ENCODE results near the gene CHST15.

The CHST15 gene

GRCh38 chr10:124003871-124004662, 89.3 kb downstream of the CHST15 start:
- no peaks in the 10 kb centered on the region for H3K79me2 ChIP-seq (ENCODE audit: insufficient read depth, low read length)
- no peak overlapping the region for H2AFZ ChIP-seq (ENCODE audit: low read length)
- no peaks in the 10 kb centered on the region for H3K9me3 ChIP-seq (ENCODE audit: insufficient read depth, low read depth, low read length)
- H3K9ac ChIP-seq (ENCODE audit: low read depth, low read length, poor library complexity, severe bottlenecking): no peak overlapping the region
- no peaks in the 10 kb centered on the region for H3K4me1 ChIP-seq (ENCODE audit: insufficient read depth, low read length, poor library complexity, severe bottlenecking)
- no peaks in the 10 kb centered on the region for H3F3A ChIP-seq (ENCODE audit: low read depth)
- no peak overlapping the region for H3K4me2 ChIP-seq (ENCODE audit: low read depth, low read length, poor library complexity, severe bottlenecking)
- no peak overlapping the region for H3K4me3 ChIP-seq (ENCODE audit: low read length, poor library complexity, severe bottlenecking)
- no peaks in the 10 kb centered on the region for H3K36me3 ChIP-seq (ENCODE audit: insufficient read depth, low read length)
- no peaks in the 10 kb centered on the region for H3K27me3 ChIP-seq (ENCODE audit: insufficient read depth, low read length, poor library complexity, severe bottlenecking)
- no peaks in the 10 kb centered on the region for H4K20me1 ChIP-seq (ENCODE audit: insufficient read depth, low read length, poor library complexity, severe bottlenecking)
- no peaks in the 10 kb centered on the region for H3K9me2 ChIP-seq (replicated peaks; ENCODE audit: low read depth, low read length)
- TF ChIP-seq EZH2phosphoT487 (IDR thresholded peaks at IDR 0.05; ENCODE audit: borderline replicate concordance) (no peak), CTCF (conservative IDR thresholded peaks at IDR 0.05; ENCODE audit: low read length) (no peak)

GRCh38 chr10:124003481-124003870, 89.9 kb downstream of the CHST15 start:
- Histone ChIP-seq H3K4me1 (ENCODE audit: insufficient read depth, low read length, poor library complexity, severe bottlenecking) (no peaks in the 10 kb centered on the region), H4K20me1 (ENCODE audit: insufficient read depth, low read length, poor library complexity, severe bottlenecking) (no peaks in the 10 kb centered on the region)
- TF ChIP-seq CTCF (conservative IDR thresholded peaks at IDR 0.05; ENCODE audit: low read length) (no peak), EZH2phosphoT487 (IDR thresholded peaks at IDR 0.05; ENCODE audit: borderline replicate concordance) (no peak)

GRCh38 chr10:124003070-124003419, 90.4 kb downstream of the CHST15 start:
- Histone ChIP-seq H3K9me3 (ENCODE audit: insufficient read depth, low read depth, low read length) (no peaks in the 10 kb centered on the region), H3K79me2 (ENCODE audit: insufficient read depth, low read length) (no peaks in the 10 kb centered on the region), H3K9me2 (replicated peaks; ENCODE audit: low read depth, low read length) (no peaks in the 10 kb centered on the region), H2AFZ (ENCODE audit: low read length) (no peak overlapping the region), H3K4me3 (ENCODE audit: low read length, poor library complexity, severe bottlenecking) (no peak overlapping the region), H3K36me3 (ENCODE audit: insufficient read depth, low read length) (no peaks in the 10 kb centered on the region), H4K20me1 (ENCODE audit: insufficient read depth, low read length, poor library complexity, severe bottlenecking) (no peaks in the 10 kb centered on the region), H3K4me1 (ENCODE audit: insufficient read depth, low read length, poor library complexity, severe bottlenecking) (no peaks in the 10 kb centered on the region), H3F3A (ENCODE audit: low read depth) (no peaks in the 10 kb centered on the region), H3K9ac (ENCODE audit: low read depth, low read length, poor library complexity, severe bottlenecking) (no peak overlapping the region), H3K27me3 (ENCODE audit: insufficient read depth, low read length, poor library complexity, severe bottlenecking) (no peaks in the 10 kb centered on the region), H3K4me2 (ENCODE audit: low read depth, low read length, poor library complexity, severe bottlenecking) (no peak overlapping the region)
- no peak for TF ChIP-seq EZH2phosphoT487 (IDR thresholded peaks at IDR 0.05; ENCODE audit: borderline replicate concordance)
- TF ChIP-seq CTCF (conservative IDR thresholded peaks at IDR 0.05; ENCODE audit: low read length): no peak

More at GRCh38 chr10:124003481-124003870, 89.9 kb downstream of the CHST15 start:
- no peaks in the 10 kb centered on the region for H3F3A ChIP-seq (ENCODE audit: low read depth)
- H3K27me3 ChIP-seq (ENCODE audit: insufficient read depth, low read length, poor library complexity, severe bottlenecking): no peaks in the 10 kb centered on the region
- no peaks in the 10 kb centered on the region for H3K9me2 ChIP-seq (replicated peaks; ENCODE audit: low read depth, low read length)
- no peak overlapping the region for H3K4me2 ChIP-seq (ENCODE audit: low read depth, low read length, poor library complexity, severe bottlenecking)
- no peak overlapping the region for H3K9ac ChIP-seq (ENCODE audit: low read depth, low read length, poor library complexity, severe bottlenecking)
- no peak overlapping the region for H2AFZ ChIP-seq (ENCODE audit: low read length)
- no peaks in the 10 kb centered on the region for H3K36me3 ChIP-seq (ENCODE audit: insufficient read depth, low read length)
- no peaks in the 10 kb centered on the region for H3K9me3 ChIP-seq (ENCODE audit: insufficient read depth, low read depth, low read length)
- H3K4me3 ChIP-seq (ENCODE audit: low read length, poor library complexity, severe bottlenecking): no peak overlapping the region
- H3K79me2 ChIP-seq (ENCODE audit: insufficient read depth, low read length): no peaks in the 10 kb centered on the region

Measured in Loucy (cell line).